ENCODE measurements around the gene SELENOF.
"Not testable (repeated sequence)": the region's sequence is repeated elsewhere in the genome, so short reads cannot be mapped to it uniquely, and the experiment has no call there.

The SELENOF gene

GRCh38 chr1:86814118-86814517 lies 99.8 kb downstream of the SELENOF start:
- DNase-seq (ENCODE audit: low spot score): not testable (repeated sequence)

All from COLO829 (cell line).